ENCODE data around the gene KRT4. TPM values are rescaled to one million over a fixed set of nuclear protein-coding genes. Genes with fewer than 3 reads are reported as not detected.
"Not testable (repeated sequence)": the region's sequence is repeated elsewhere in the genome, so short reads cannot be mapped to it uniquely, and the experiment has no call there.

The KRT4 gene
- polyA plus RNA-seq, 1 donor from 2014 or later: not detected

GRCh38 chr12:52857500-52857899, 43.6 kb upstream of the KRT4 start:
- Histone ChIP-seq H3K9me3 (ENCODE audit: low read length) (no peaks in the 10 kb centered on the region), H3K9me2 (ENCODE audit: insufficient read depth, low read length) (no peaks in the 10 kb centered on the region), H3K36me3 (ENCODE audit: insufficient read depth, low read length) (no peaks in the 10 kb centered on the region), H3K27me3 (ENCODE audit: insufficient read depth, low read depth, low read length) (no peaks in the 10 kb centered on the region), H3K4me3 (ENCODE audit: low read length) (no peak overlapping the region), H3K79me2 (replicated peaks; ENCODE audit: insufficient read depth, low read length) (no peaks in the 10 kb centered on the region), H3K4me2 (ENCODE audit: low read length) (no peak overlapping the region), H2AFZ (ENCODE audit: low read depth, low read length) (no peak overlapping the region), H3K27ac (ENCODE audit: low read length) (no peak overlapping the region), H4K20me1 (ENCODE audit: insufficient read depth) (no peaks in the 10 kb centered on the region), H3K9ac (ENCODE audit: low read length) (no peak overlapping the region), H3F3A (ENCODE audit: insufficient read depth, low read length, poor library complexity, severe bottlenecking) (no peaks in the 10 kb centered on the region)
- TF ChIP-seq SMC3 (conservative IDR thresholded peaks at IDR 0.05; ENCODE audit: poor library complexity): no peak
- TF ChIP-seq RAD21 (conservative IDR thresholded peaks at IDR 0.05): no peak
- no peak for TF ChIP-seq CTCF (IDR thresholded peaks at IDR 0.05; ENCODE audit: poor library complexity, severe bottlenecking)
- no peak for TF ChIP-seq EP300 (conservative IDR thresholded peaks at IDR 0.05; ENCODE audit: poor library complexity, severe bottlenecking)
- TF ChIP-seq REST (IDR thresholded peaks at IDR 0.05; ENCODE audit: borderline replicate concordance): no peak
- TF ChIP-seq MXI1 (conservative IDR thresholded peaks at IDR 0.05; ENCODE audit: poor library complexity, severe bottlenecking): no peak
- no peak for TF ChIP-seq TAF1 (IDR thresholded peaks at IDR 0.05; ENCODE audit: low read depth)

- Histone ChIP-seq H3K79me2 (replicated peaks; ENCODE audit: insufficient read depth, low read length) (no peaks in the 10 kb centered on the region), H3K4me2 (ENCODE audit: low read length) (no peak overlapping the region), H3K9ac (ENCODE audit: low read length) (no peak overlapping the region), H3F3A (ENCODE audit: insufficient read depth, low read length, poor library complexity, severe bottlenecking) (no peaks in the 10 kb centered on the region), H4K20me1 (ENCODE audit: insufficient read depth) (no peaks in the 10 kb centered on the region), H3K27ac (ENCODE audit: low read length) (no peak overlapping the region), H3K9me2 (ENCODE audit: insufficient read depth, low read length) (no peaks in the 10 kb centered on the region), H2AFZ (ENCODE audit: low read depth, low read length) (no peak overlapping the region), H3K9me3 (ENCODE audit: low read length) (no peaks in the 10 kb centered on the region), H3K27me3 (ENCODE audit: insufficient read depth, low read depth, low read length) (no peaks in the 10 kb centered on the region), H3K4me3 (ENCODE audit: low read length) (no peak overlapping the region), H3K36me3 (ENCODE audit: insufficient read depth, low read length) (no peaks in the 10 kb centered on the region)
- no peak for TF ChIP-seq REST (IDR thresholded peaks at IDR 0.05; ENCODE audit: borderline replicate concordance)
- no peak for TF ChIP-seq MXI1 (conservative IDR thresholded peaks at IDR 0.05; ENCODE audit: poor library complexity, severe bottlenecking)
- no peak for TF ChIP-seq EZH2 (IDR thresholded peaks at IDR 0.05; ENCODE audit: borderline replicate concordance, insufficient read depth, low read length, poor library complexity, severe bottlenecking)
- TF ChIP-seq SMC3 (conservative IDR thresholded peaks at IDR 0.05; ENCODE audit: poor library complexity): no peak
- TF ChIP-seq EP300 (conservative IDR thresholded peaks at IDR 0.05; ENCODE audit: poor library complexity, severe bottlenecking): no peak
- no peak for TF ChIP-seq POLR2AphosphoS5 (IDR thresholded peaks at IDR 0.05)
- TF ChIP-seq CTCF (IDR thresholded peaks at IDR 0.05; ENCODE audit: poor library complexity, severe bottlenecking): no peak
- TF ChIP-seq RAD21 (conservative IDR thresholded peaks at IDR 0.05): no peak
Measured at GRCh38 chr12:52856787-52857186, 42.9 kb upstream of the KRT4 start.

DNA sequence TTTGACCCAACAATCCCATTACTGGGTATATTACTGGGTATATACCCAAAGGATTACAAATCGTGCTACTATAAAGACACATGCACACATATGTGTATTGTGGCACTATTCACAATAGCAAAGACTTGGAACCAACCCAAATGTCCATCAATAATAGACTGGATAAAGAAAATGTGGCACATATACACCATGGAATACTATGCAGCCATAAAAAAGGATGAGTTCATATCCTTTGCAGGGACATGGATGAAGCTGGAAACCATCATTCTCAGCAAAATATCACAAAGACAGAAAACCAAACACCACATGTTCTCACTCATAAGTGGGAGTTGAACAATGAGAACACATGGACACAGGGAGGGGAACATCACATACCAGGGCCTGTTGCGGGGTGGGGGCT, 42.2 kb upstream of the KRT4 start:
- not testable (repeated sequence) for H2AFZ ChIP-seq (ENCODE audit: low read depth, low read length); H3K4me2 ChIP-seq (ENCODE audit: low read length); H3K9ac ChIP-seq (ENCODE audit: low read length); H3K9me2 ChIP-seq (ENCODE audit: insufficient read depth, low read length); H3F3A ChIP-seq (ENCODE audit: insufficient read depth, low read length, poor library complexity, severe bottlenecking); H3K9me3 ChIP-seq (ENCODE audit: low read length); H3K36me3 ChIP-seq (ENCODE audit: insufficient read depth, low read length); H3K27ac ChIP-seq (ENCODE audit: low read length); H3K4me3 ChIP-seq (ENCODE audit: low read length); H3K79me2 ChIP-seq (replicated peaks; ENCODE audit: insufficient read depth, low read length); H4K20me1 ChIP-seq (ENCODE audit: insufficient read depth); H3K27me3 ChIP-seq (ENCODE audit: insufficient read depth, low read depth, low read length)

Data from neural cell (in vitro differentiated cells).